Globus pallidus (tissue), 1 donor: Measurements from ENCODE around the gene CSF1R.

ENCODE experiments used
- DNase-seq: peaks from one replicate; pipeline ENCODE4 v3.0.0-alpha.2; 2015; ENCODE audit warnings: low spot score

The CSF1R gene

DNA sequence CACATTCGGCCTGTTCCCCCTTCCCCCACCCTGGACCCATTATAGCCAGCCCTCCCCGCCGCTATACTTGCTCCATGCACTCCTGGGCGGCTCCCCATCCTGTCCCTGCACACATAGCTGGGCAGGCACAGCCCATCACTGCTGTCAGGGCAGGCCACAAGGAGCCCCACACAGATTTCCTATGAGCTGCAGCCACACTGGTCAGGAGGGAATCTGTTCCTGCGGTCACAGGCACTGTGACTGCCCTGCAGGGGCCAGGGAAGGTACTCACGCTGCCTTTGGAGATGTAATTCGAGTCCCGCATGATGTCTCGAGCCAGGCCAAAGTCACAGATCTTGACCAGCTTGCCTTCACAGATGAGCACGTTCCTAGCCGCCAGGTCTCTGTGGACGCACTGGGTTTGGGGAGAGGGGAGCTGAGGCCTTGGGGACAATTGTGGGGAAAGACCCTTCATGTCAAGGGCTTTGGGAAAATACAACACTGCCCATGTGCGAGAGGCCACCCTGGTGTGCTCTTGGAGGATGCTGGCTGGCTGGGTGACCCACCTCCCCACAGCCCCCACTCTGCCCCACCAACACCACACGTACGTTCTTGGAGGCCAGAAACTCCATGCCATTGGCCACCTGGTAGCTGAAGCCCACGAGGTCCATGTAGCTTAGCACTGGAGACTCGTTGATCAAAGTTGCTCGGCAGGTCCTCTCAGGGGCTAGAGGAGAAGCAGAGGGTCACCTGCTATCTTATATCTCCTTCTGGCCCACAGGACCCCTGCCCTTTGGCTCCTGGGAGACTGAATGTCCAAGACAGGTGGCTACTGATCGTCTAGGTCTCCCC is 34.5 kb upstream of the CSF1R start:
- no peak for DNase-seq

DNA sequence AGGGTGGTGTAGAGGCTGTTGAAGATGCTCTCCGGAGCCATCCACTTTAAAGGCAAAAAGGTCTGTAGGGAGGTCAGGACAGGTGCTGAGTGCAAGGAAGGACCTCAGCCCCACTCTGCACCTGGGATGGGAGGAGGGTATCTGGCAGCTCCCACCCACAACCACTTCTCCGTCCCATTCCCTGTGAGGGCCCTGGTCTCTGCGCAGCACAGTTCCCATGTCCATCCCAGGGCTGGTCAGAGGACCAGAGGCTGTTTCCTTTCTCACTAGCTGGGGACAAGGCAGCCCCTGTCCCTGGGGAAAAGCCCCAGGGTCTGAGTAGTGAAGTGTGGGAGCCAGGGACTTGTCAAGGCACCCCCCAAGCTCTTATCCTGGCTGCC is 33.7 kb upstream of the CSF1R start:
- DNase-seq = no peak

DNA sequence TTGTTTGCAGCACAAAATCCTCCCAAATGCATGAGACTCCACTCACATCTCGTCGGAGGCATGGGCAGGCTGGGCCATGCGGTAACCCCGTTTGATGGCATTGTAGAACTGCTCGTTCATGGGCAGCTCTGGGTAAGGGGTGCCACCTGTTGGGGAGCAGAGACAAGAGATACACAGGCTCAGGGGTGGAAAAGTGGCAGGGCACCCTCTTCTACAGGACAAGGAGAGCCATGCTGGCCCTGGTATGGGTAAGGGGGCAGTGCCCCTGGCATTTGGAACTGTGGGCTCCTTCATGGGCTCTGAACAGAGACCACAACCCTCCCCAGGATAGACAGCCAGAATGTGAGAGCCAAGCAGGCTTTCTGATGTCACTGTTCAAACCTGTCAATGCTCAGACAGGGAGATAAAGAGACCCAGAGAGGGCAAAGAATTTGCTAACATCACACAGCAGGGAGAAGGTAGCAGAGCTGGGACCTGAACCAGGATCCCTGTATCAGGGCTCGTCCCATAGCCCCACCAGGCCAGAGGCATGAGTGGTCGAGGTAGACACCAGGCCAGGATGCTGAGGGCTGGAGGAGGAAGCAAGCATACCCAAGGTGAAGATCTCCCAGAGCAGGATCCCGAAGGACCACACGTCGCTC is 33.2 kb upstream of the CSF1R start:
- DNase-seq = no peak

DNA sequence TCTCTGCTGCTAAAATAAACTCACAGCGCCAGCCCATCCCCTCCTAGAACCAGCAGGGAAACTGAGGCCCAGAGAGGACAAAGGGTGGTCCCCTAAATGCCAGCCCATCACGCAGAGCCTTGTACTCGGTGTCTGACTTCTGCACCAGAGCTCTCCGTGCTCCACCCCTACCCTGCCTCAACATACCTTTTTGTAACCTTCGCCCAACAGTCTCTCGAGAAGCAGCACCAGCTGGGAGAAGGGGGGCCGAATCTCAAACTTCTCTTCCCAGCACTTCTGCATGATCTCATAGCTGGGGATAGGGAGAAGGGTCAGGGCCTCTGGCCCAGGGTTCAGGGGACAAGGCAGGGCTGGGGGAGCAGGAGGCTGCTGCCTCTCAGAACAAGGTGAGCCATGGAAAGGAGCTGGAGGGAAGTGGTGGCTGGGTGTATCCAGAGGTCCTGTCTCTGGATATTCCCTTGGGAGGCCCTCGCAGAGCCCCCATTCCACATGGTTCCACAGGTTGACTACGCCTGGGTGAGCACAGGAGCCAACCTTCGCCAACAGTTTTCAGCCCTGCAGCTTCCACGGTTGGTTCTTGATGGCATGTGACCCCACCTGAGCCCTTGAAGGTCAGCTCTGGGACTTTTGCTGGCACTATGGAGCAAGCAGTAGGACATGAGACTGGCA is 32.3 kb upstream of the CSF1R start:
- no peak for DNase-seq

DNA sequence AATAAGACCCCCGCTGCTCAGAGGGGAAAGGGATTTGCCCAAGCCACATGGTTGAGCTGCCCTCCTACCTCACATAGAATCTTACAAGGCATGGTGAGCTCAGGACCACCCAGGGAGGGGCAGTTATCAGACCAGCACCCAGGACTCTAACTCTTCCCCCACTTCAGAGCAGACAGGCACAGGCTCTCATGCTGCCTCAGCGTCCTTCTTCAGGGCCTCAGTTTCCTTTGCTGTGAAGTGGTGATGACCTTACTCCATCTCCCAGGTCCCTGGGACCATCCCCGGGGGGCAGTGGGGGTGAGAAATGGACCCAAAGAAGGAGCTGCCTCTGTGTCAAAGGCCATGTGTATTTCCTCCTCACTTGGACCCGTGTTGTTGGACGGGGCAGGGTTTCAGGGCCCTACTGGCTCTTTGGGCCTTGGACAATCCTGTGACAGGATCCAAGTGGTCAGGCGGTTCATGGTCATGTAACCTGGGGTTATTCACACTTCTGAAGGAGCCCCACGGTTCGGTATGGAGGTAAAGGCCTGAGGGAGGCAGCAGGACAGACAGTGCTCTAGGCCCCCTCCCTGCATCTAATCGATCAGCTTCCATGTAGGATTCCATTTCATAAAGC is 31.7 kb upstream of the CSF1R start:
- no peak for DNase-seq

DNA sequence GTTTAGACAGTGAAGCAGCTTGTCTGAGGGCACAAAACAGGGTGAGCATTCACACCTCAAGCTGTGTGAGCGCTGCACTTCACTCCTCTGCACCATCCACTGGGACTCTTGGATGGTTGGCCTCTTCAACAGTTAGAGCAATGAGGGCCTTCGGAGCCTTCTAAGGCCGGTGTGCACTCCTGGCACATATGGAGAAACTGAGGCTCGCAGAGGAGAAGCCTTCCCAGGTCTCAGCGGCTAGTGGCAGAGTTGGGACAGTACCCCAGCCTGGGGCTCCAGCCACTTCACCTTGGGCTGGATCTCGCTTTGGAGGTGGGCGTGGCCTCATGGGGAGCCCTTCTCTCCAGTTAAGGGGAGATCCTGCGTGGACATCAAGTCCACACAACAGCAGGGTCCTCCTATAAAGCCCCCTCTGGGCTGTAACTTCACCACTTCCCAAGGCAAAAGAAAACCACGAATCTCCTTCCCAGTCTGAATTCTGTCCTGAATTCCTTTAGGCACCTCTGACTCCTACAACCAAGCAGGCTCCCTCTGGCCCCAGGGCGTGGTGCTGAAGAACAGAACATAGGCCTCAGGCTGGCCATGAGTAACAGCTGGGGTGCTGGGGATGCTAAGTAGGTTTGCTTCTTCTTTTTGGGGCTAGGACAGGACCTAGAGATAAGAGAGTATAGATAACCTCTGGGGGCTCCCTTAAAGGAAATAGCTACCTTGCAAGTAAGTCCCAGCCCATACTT is 30.5 kb upstream of the CSF1R start:
- no peak for DNase-seq

DNA sequence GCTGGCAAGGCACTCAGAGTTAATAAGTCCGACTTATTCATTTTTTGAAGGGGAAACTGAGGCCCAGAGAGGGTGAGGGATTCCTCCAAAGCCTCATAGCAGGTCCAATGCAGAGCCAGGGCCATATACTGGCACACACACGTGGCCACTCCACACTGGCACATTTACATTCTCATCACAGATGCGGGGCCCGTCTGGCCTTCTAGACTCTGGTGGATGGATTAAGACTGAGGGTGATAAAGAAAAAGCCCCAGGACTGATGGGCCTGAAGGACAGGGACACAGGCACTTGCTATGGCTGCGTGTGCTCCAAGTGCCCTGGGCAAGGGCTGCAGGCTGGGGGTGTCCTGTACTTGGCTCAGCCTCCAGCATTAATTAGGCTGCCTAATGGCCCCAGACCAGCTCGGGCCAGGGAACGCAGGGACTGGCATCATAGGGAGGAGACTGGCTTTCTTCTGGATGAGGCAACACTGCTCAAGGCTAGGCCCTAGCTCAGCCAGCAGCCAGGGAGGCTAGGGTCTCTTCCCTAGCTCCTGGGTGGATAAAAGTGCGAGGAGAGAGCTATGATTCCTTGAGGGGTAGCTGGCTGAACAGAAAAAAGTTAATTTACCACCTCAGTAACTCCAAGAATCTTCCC is 28.5 kb upstream of the CSF1R start:
- peak; percentile 38 for DNase-seq

DNA sequence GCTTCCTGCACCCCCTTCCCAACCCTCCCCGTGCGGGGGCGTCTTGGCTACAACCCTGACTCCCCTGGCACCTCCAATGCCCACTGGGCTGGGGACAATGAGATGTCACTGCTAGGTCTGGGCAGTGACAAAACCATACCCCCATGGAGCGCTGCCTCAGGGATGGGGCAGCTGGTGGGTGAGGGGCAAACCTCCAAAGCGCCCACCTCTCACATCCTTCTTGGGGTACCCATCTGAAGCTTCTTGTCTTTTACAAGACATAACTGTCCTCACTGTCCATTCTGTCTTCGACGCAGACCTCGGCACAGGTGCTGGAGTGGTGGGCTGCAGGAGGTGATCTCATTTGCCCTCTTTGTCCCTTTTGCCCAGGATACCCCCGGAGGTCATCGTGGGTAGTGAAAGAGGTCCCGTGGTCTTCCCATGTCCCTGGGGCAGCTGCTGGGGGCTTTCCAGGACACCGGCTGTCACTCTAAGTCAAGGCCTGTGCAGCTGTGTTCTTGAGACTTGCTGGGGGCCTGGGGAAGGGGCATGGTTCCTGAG is 27.8 kb upstream of the CSF1R start:
- DNase-seq = no peak

DNA sequence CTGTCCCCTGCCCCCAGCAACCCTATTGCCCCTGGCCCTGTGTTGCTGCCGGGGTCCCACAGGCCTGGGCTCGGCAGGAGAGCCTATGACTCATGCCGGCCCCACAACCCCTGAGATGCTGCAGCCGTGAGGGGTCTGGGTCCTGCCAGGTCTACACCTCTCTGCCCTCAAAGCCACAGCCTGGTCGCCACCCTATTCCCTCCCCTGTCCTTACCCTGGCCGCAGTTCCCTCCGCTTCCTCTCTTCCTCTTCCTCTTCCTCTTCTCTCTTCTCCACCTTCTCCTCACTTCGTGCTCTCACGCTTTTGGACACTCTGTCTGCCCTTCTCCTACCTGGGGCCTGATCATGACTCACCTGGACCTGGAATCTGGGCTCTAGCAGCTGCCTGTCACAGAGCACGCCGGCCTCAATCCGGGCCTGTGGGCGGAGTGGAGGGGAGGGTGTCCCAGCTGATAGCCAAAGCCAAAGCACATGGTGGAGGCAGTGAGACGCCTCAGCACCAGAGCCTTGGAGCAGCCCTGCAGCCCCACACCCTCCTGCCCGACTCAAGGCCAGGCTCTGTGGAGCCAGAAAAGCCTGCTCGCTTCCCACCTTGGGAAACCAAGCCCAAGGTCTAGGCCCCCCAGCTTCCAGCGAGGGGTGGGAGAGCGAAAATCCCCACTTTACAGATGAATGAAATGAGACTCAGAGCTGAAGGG is 26.8 kb upstream of the CSF1R start:
- no peak for DNase-seq

DNA sequence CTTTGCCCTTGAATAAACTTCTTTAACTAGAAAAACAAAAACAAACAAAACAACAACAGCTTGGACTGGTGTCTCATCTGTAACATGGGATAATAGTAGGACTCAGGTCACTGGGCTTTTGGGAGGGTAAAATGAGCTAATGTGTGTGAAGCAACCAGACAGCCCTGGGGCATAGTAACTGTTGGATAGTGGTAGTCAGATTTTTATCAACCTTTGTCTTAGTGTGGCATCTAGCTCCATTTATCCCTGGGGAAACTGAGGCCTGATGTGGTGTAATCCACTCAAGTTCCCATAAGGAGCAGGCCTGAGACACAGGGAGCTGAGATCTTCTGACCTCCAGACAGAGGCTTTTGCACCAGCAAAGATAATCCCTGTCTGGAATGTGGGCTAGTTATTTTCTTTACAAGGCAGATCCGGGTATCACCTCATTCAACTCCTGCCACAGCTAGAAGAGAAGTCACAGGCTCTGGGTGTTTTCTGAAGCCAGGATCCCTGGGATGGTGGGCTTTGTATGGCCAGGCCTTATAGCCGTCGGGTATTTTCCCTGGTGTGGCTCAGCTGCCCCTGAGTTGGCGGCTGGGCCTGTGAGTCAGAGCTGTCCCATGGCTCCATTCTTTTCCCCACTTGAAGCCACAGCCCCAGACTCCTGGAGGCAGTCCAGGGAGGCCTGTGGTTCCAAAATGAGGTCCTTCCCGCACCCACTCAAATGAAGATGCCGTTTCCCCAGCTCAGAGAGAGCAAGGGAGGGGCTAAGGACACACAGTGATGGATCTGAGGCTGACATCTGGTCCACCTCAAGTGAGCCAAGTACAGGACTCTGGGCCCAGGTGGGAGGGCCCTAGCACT is 26.1 kb upstream of the CSF1R start:
- DNase-seq = no peak

DNA sequence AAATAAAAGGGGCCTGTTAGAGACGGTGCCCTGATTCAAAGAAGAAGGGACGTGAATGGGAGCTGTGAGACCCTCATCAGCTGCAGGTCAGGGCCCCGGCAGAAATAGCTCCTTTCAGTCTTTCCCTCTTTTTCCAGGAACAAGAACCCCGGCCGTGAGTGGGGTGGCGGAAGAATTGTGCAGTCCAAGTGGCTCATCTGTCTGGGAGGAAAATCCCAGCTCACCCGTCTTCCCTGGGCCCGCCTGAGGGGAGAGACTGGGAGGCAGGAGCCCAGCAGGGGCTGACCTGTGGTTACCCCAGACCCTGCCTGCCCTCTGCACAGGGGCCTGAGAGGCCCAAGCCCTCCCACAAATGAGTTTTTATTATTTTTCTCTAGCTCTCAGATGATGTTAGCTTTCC is 24.8 kb upstream of the CSF1R start:
- no peak for DNase-seq

DNA sequence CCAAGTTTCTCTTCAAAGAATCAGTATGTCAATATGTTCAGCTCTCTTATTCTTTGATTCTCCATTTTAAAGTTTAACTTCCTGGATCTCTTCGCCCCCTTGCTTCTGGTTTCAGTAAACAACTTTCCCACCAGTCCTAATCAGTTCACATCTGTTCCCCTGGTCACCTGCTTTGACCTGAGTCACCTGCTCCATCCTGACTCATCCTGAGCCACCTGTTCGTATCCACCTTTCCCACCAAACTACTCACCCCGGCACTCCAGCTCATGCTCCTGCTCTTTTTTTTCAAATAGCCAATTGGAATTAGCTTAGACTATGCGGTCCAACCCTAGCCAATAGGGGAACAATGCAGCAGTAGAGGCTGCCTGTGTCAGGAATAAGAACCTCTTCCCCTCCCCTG is 23.6 kb upstream of the CSF1R start:
- no peak for DNase-seq

DNA sequence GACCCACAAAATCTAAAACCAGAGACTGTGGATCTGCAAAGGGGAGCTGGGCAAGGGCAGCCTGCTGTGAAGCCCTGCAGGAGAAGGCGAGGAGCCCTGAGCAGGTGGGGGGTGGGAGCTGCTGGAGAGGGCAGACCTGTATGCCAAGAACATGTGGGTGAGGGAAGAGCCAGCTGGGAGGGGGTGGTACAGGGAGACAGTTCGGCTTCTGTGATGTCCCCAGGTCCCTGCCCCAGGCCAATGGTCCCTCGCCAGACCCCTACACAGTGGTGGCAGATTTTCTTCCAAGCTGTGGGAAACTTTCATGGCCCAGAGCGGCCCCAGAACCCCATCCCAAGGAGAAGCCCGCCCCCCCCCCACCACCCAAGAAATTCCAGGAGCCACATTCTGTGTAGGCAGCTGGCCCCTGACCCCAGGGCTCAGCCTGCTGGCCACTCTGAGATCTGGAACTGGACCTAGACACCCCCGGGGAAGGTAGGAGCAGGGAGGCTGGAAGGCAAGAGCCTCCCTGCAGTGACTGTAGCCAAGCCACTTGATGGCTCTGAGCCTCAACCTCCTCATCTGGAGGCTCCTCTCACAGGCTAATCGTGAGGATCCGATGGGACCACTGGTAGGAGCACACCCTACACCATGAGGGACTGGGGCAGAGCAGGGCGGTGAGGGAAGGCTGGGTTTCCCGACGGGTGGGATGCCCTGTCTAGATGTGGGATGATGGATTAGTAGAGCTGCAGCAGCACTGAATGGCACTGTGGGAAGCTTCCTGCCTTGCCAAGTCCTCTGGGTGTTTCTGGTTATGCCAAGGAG is 22.6 kb upstream of the CSF1R start:
- DNase-seq = no peak

DNA sequence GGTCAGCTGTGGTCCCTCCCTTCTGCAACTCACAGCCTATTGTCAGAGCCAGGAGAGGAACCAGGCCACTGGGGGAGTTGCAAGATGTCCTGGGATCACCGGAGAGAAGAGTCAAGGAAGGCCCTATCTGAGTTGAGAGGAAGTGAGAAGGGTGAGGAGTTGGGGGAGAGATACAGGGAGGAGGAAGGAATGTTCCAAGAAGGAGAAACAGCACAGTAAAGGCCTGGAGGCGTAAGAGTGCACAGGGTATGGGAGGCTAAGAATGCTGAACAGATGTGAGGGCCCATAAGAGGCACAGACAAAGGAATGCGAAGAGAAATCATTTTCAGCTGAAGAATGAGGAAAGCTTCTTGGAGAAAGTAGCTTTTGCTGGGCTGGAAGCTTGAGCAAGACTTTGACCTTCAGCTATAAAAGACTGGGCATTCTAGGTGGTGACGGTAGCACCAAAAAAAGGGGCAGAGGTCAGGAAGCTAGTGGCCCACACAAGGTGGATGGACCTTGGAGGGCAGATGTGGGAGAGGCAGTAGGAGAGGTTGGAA is 21.6 kb upstream of the CSF1R start:
- DNase-seq = no peak

DNA sequence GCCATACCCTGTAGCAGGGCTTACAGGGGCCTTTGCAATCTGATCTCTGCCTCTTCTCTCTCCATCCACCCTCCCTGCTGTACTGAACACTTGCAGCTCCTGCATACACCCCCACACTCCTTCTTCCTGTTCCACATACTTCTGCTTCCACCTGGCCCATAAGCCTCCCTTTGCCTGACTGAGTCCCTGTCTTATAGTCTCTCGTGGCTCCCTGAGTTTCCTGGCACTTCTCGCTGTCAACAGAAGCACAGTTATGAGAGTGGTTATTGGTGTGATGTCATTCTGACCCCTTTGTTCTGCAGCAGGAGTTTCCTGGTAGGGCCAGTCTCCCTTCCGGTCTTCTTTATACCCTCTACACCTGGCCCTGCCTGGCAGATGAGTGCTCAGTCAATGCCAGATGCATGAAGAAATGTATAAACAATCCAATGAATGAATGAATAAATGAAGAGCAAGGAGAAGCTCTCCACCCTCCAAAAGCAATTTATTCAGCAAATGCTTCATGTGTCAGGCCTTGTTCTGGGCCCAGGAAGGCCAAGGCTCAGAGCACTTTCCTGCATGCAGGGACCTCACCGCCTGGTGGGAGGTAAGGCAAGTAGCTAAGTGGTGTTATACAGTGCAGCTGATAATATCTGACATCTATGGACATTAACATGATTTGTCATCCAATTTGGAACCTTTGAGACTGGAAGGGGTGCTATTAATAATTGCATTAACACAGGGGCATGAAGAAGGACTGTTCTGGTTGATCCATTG is 20.5 kb upstream of the CSF1R start:
- DNase-seq = no peak

DNA sequence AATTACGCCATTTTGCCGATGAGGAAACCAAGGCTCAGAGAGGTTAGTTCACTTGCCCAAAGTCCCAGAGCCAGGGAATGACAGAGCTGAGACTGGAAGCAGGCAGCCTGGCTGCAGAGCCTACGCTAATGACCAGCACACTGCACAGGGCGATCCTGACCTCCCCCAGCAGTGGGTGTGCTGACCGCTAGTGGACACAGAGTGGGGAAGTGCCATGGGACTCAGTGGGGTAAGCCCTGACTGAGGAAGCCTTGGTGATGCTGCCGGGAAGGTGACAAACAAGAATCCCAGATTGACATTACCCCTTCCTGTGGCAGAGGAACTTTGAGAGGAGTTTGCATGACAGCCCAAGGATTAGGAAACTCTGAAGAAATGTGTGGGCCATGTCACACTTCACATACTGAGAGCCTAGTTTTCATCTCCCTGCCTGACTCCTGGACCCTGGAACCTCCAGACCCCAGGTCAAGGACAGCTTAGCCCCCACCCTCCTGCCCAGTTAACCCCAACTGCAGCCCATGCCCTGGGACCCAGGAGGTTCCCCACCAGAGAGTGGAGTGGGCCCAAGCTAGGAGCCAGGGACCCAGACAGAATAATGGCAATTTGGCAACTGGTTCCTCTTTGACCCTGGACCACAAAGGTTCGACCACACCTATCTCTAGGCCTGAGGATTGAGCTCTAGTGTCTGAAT is 19.7 kb upstream of the CSF1R start:
- DNase-seq = no peak

DNA sequence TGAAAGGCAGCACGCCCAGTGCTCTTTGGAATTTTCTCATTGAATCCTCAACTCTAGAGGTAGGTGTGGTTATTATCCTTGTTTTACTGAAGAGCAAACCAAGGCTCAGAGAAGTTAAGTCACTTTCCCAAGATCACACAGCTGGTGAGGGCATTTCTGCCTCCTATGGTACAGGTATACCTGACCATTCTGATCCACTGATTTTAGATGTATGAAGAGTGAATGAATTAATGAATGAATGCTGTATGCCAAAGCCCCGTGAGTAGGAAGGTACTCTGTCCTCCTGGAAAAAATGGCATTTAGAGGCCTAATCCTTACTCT is 18.2 kb upstream of the CSF1R start:
- DNase-seq = no peak
